ENCODE measurements around the gene CST6. TPM values are rescaled to one million over a fixed set of nuclear protein-coding genes. Genes with fewer than 3 reads are reported as not detected.
A peak's percentile ranks its signal among the peaks of the same experiment; 100 is the strongest.
"Not testable (repeated sequence)": the region's sequence is repeated elsewhere in the genome, so short reads cannot be mapped to it uniquely, and the experiment has no call there.

Gene CST6
- total and polyA plus RNA-seq, 2 of the 13 experiments (the other 11 are each of a cell fraction or from before 2014, with no cell fraction given) = not detected

- Histone ChIP-seq H2AFZ (ENCODE audit: low read length) (peak overlapping the region; percentile 69), H3K4me2 (ENCODE audit: low read depth, low read length) (peak overlapping the region; percentile 49), H3K36me3 (replicated peaks in 1 of 2; ENCODE audit: control insufficient read depth in 1 of 2, insufficient read depth in 2 of 2, low read length in 2 of 2) (peaks cover 1 to 7% of the 10 kb centered on the region in 2 experiments; a peak in 3 of 5 replicates), H3K9ac (ENCODE audit: insufficient read depth, low read depth, low read length) (no peak overlapping the region), H3K79me2 (ENCODE audit: insufficient read depth, low read length) (peaks cover 2% of the 10 kb centered on the region), H3K9me3 (ENCODE audit: low read length) (no peaks in the 10 kb centered on the region), H3K4me3 (replicated peaks in 1 of 3; ENCODE audit: insufficient read depth in 1 of 3, low read depth in 2 of 3, low read length in 3 of 3) (no peak overlapping the region; a peak in 1 of 6 replicates), H4K20me1 (ENCODE audit: insufficient read depth, low read length) (no peaks in the 10 kb centered on the region), H3K27ac (ENCODE audit: extremely low read length, insufficient read depth, low read length) (no peak overlapping the region), H3K27me3 (ENCODE audit: control insufficient read depth in 1 of 2, insufficient read depth in 2 of 2, low read length in 2 of 2) (peaks cover 6 to 30% of the 10 kb centered on the region in 2 experiments; a peak in 4 of 5 replicates), H3K4me1 (ENCODE audit: insufficient read depth, low read length) (peaks cover 24% of the 10 kb centered on the region; the same call in 1 of the 2 replicates)
- ChIA-PET POLR2A (interaction anchor here (0.6 to 1.2 kb wide), 3 partner anchors 14 to 288 kb away, joined by 3 read pairs; partner anchors contain the start of gene RNASEH2C), CTCF (ENCODE audit: low intra/inter-chr PET ratio, low total read pairs) (no interaction called here)
- intact Hi-C loops (cut with micrococcal nuclease; ENCODE audit: unreplicated experiment) = no loop called here
- in situ Hi-C loops (cut with HindIII; ENCODE audit: extremely low pct_ligation_motif_present, low pct_unique_long_range_greater_than_20kb) = no loop called here
- no peak for FAIRE-seq
- BruUV-seq (replicated peaks) = no TSS peak
- 15% methylated on average over 8 of the region's 10 CpGs for WGBS (ENCODE audit: low lambda C conversion rate)
- DNase-seq (ENCODE audit: low spot score) = no peak
- peak; percentile 10; the same call in 1 of the 3 replicates for ATAC-seq
- TF ChIP-seq ZFP91 (CRISPR knock-in tag; IDR thresholded peaks at IDR 0.05; ENCODE audit: borderline replicate concordance) (peak; percentile 84), ZNF382 (CRISPR knock-in tag; IDR thresholded peaks at IDR 0.05; ENCODE audit: borderline replicate concordance) (no peak)
Observed at GRCh38 chr11:66008468-66009101, 3.2 kb upstream of the CST6 start.

GRCh38 chr11:66010036-66010435 lies 1.8 kb upstream of the CST6 start:
- H3K9me3 ChIP-seq (ENCODE audit: low read length); H3K27ac ChIP-seq (ENCODE audit: extremely low read length, insufficient read depth, low read length); H3K4me2 ChIP-seq (ENCODE audit: low read depth, low read length); in situ Hi-C loops (cut with HindIII; ENCODE audit: extremely low pct_ligation_motif_present, low pct_unique_long_range_greater_than_20kb); H3K9ac ChIP-seq (ENCODE audit: insufficient read depth, low read depth, low read length); H3K79me2 ChIP-seq (ENCODE audit: insufficient read depth, low read length); H3K36me3 ChIP-seq (replicated peaks in 1 of 2; ENCODE audit: control insufficient read depth in 1 of 2, insufficient read depth in 2 of 2, low read length in 2 of 2); BruUV-seq (replicated peaks); DNase-seq (ENCODE audit: low spot score); H4K20me1 ChIP-seq (ENCODE audit: insufficient read depth, low read length); H2AFZ ChIP-seq (ENCODE audit: low read length); FAIRE-seq; CTCF ChIA-PET (ENCODE audit: low intra/inter-chr PET ratio, low total read pairs); H3K4me3 ChIP-seq (replicated peaks in 1 of 3; ENCODE audit: insufficient read depth in 1 of 3, low read depth in 2 of 3, low read length in 3 of 3); intact Hi-C loops (cut with micrococcal nuclease; ENCODE audit: unreplicated experiment); POLR2A ChIA-PET; ATAC-seq: not testable (repeated sequence)
- Histone ChIP-seq H3K4me1 (ENCODE audit: insufficient read depth, low read length) (peaks cover 14% of the 10 kb centered on the region; the same call in 1 of the 2 replicates), H3K27me3 (ENCODE audit: control insufficient read depth in 1 of 2, insufficient read depth in 2 of 2, low read length in 2 of 2) (peaks cover 6 to 34% of the 10 kb centered on the region in 2 experiments; a peak in 4 of 5 replicates)
- 23% methylated on average over 4 of the region's 4 CpGs for WGBS (ENCODE audit: low lambda C conversion rate)

Measured in HepG2 (cell line).